Measurements from ENCODE around the gene KISS1. TPM values are rescaled to one million over a fixed set of nuclear protein-coding genes. Genes with fewer than 3 reads are reported as not detected.

KISS1 gene
- total RNA-seq: 1.5 TPM in 1 of 2 replicates, not detected in the other

DNA sequence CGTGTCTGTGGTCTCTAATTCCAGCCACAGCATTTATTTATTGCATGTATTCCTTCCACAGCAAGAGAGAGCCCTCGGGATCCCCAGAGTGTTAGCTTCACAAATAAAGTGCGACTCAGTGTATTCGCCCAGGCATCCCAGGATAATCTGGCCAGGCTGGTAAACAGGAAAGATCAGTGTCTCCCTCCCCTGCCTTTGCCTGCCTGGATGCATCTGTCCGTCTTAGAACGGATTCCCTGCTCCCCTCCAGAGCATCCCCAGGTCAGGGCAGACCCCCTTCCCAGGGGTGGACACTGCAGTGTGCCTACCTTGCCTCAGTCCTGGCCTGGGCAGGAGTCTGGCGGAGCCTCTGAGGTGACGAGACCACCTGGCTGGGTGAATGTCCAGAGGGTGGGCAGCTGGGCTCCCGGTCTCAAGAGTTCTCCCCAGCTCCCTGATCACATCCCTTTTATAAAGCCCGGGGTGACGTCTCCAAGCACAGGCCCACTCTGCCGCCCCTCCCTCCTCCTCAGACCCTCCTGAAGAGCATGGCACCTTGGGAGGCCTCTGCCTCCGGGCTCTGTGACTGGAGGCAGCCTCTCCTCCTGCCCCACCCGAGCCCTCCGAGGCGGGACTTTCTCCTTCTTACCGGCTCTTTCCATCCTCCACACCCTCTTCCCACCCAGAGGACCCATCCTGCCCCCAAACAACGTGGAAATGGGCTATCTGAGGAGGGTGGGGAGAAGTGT, at the start of gene KISS1:
Gene KISS1, minus strand, starts transcription at position 424 of the 728 bp plus-strand sequence. CDS start 3,615 bp downstream, outside the sequence.

DNA sequence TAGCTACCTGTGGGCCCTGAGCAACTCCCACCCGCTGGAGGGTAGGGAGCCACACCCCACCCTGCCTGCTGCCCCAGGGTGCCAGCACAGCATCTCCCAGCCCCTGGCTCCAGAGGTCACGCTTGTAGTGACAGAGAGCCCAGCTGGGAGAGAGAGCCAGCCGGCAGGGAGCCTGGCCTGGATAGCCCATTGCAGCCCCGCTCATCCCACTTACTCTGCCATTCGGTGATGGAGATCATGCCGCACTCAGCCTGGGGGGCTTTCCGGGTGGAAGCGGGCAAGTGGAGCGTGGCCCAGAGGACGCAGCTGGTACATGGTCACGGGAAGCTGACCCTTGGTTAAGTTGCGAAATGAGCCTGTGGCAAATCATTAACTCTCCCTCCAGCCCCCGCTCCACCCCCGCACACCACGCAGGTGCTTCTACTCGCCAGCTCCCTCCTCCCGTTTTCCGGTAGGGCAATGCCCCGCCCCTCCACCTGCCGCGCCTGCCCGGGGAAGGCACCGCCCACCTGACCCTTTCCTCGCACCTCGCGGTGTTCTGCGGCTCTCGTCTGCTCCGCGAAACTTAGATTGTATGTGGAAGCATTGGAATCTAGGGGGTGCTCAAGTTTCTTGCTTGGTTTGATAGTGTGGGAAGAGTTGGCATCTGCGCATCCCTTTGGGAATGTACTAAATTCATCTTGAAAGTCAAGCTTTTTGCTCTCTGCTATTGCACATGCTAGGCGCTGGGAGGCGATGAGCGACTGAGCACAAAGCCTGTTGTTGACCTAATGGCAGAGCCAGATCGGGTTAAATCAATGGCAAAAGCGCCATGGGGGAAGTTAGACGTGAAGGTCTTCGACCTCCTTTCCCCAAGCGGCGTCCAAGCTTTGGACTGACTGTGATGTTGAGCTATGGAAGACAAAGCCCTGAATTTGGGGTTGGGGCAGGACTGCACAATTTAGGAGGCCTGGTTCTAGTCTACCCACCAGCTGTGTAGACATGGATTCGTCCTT, 17.7 kb upstream of the KISS1 start, which contains the start of gene GOLT1A:
Gene GOLT1A, minus strand, starts transcription at position 321 of the 995 bp plus-strand sequence. Its CDS starts 82 bp downstream, at position 239.

GRCh38 chr1:204166219-204166618, 30.1 kb downstream of the KISS1 start, which contains the start of gene REN:
TSS of gene REN (minus strand) at chr1:204166337. CDS start at chr1:204166293, 44 bp downstream.

DNA sequence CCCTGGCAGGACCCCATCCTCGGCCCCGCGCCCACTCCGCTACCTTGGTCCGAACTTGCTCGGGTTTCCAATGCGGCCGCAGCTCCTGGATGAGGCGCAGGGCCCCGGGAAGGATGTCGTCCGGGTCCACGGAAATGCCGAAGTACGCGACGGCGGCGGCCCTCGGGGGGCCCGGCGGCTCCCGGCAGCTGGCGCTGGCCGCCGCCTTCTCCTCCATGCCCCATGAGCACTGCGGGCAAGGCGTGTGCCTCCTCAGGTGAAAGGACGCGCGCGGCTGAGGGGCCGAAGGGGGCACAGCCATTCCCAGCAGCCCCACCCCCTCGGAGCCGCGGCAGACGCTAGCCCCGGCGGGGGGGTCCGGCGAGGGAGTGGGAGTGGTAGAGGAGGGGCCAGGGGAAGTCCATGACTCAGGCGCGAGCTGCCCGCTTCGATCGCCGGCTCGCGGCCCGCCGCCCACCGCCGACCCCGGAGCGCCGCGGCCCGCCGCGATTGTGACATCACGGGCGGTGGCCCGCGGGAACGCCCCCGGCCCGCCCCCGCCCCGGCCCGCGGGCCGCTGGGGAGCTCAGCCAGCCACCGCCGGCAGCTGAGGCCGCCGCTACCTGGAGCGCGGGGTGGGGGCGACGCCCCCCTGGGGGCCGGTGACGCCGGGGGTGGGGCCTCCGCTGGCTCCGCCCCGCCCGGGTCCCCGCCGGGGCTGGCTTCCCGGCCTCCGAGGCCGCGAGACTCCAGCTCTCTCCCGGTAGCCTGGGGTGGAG, 44.6 kb downstream of the KISS1 start, which contains the start of gene ETNK2:
Gene ETNK2, minus strand, starts transcription at position 493 of the 758 bp plus-strand sequence. Its CDS starts 192 bp downstream, at position 301.

Other genes with a start within 250 kb of the KISS1 start
- gene SOX13, start 123.4 kb downstream of the KISS1 start, total RNA-seq: 3.7 and 6.3 TPM in 2 replicates
- gene ETNK2, start 44.4 kb downstream of the KISS1 start, total RNA-seq: 1.2 and 3.7 TPM in 2 replicates
- gene REN, start 30.2 kb downstream of the KISS1 start, total RNA-seq: not detected in 2 replicates
- not detected in 2 replicates for gene GOLT1A, start 17.5 kb upstream of the KISS1 start, total RNA-seq
- under 0.01 TPM in 2 replicates for gene PLEKHA6, start 163.4 kb upstream of the KISS1 start, total RNA-seq
- 14.4 and 29.7 TPM in 2 replicates for gene PPP1R15B, start 215.3 kb upstream of the KISS1 start, total RNA-seq

Measured in regular cardiac myocyte (primary cell).